WERI-Rb-1 (cell line): ENCODE data around the gene SIPA1L2.
A peak's percentile ranks its signal among the peaks of the same experiment; 100 is the strongest.

Experiments used
- DNase-seq: peaks from one replicate; pipeline ENCODE4 v3.0.0-alpha.2; 2020
- H3K27ac ChIP-seq: fragments of 250-450 bp; sonication (Bioruptor Pico); 2 replicates; pipeline ENCODE4 v1.5.1; 2020; ENCODE audit warnings: mild to moderate bottlenecking, moderate library complexity
- H3K27me3 ChIP-seq: fragments of 250-450 bp; sonication (Bioruptor Pico); 2 replicates; pipeline ENCODE4 v1.5.1; 2021; ENCODE audit warnings: mild to moderate bottlenecking, low read depth, moderate library complexity; ENCODE audit not compliant: insufficient read depth, severe bottlenecking
- H3K36me3 ChIP-seq: fragments of 250-450 bp; sonication (Bioruptor Pico); 2 replicates; pipeline ENCODE4 v1.5.1; 2020; ENCODE audit warnings: mild to moderate bottlenecking, moderate library complexity
- H3K4me3 ChIP-seq: 2 replicates; pipeline ENCODE4 v1.5.1; 2011; ENCODE audit warnings: low read depth, mild to moderate bottlenecking, control low read depth, low read length
- H3K9me3 ChIP-seq: fragments of 250-450 bp; sonication (Bioruptor Pico); 2 replicates; pipeline ENCODE4 v1.5.1; 2021; ENCODE audit warnings: mild to moderate bottlenecking, moderate library complexity; ENCODE audit not compliant: severe bottlenecking
- TF ChIP-seq, protein P1 (sequence below): IDR thresholded peaks from 2 replicates; pipeline ENCODE4 v1.5.1; 2011; ENCODE audit warnings: low read depth, mild to moderate bottlenecking, control low read depth, inconsistent platforms, low read length

Gene SIPA1L2

DNA sequence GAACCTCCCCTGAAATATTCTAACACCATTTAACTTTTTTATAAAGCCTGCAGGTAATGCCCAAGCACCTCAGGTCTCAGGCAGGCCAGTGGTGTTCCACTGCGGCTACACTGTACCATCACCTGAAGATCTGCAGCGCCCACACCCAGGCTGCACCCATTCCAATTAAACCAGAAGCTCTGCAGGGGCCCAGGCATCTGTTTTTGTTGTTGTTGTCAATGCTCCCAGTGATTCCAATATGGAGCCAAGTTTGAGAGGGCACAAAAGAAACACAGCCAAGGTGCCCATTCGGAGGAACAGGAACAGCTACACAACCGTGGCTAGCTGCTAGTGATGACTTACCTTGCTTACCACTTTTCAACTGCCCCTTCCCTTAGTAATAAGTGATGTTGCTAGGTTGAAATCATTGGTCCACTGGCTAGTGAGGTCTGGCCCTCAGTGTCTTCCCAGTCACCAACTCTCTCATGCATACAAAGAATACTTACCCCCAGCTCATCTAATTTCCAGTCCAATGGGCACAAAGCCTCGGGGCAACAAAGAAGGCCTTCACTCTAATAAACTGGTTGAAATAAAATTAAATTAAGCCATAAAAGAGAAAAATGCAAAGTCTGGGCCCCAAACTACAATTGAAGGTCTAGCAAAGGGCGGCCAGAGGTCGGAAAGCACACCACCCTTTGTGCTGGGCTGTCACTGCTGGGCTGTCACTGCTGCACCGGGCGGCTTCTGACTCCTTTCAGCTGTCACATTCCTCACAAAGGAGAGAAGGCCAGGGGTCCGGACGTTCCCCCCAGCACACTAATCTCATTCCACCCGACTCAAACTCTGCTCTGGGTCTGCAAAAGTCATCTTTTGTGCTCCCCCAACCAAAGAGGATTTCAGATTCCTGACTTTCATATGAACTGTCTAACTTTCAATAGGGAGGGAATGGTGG lies 34.9 kb downstream of the SIPA1L2 start:
- H3K27me3 ChIP-seq, result no peaks in the 10 kb centered on the region
- DNase-seq, result no peak
- H3K9me3 ChIP-seq, result no peaks in the 10 kb centered on the region
- H3K4me3 ChIP-seq, result no peak overlapping the region
- TF ChIP-seq, protein P1, sequence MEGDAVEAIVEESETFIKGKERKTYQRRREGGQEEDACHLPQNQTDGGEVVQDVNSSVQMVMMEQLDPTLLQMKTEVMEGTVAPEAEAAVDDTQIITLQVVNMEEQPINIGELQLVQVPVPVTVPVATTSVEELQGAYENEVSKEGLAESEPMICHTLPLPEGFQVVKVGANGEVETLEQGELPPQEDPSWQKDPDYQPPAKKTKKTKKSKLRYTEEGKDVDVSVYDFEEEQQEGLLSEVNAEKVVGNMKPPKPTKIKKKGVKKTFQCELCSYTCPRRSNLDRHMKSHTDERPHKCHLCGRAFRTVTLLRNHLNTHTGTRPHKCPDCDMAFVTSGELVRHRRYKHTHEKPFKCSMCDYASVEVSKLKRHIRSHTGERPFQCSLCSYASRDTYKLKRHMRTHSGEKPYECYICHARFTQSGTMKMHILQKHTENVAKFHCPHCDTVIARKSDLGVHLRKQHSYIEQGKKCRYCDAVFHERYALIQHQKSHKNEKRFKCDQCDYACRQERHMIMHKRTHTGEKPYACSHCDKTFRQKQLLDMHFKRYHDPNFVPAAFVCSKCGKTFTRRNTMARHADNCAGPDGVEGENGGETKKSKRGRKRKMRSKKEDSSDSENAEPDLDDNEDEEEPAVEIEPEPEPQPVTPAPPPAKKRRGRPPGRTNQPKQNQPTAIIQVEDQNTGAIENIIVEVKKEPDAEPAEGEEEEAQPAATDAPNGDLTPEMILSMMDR, result no peak
- no peak overlapping the region for H3K27ac ChIP-seq
- no peaks in the 10 kb centered on the region for H3K36me3 ChIP-seq

DNA sequence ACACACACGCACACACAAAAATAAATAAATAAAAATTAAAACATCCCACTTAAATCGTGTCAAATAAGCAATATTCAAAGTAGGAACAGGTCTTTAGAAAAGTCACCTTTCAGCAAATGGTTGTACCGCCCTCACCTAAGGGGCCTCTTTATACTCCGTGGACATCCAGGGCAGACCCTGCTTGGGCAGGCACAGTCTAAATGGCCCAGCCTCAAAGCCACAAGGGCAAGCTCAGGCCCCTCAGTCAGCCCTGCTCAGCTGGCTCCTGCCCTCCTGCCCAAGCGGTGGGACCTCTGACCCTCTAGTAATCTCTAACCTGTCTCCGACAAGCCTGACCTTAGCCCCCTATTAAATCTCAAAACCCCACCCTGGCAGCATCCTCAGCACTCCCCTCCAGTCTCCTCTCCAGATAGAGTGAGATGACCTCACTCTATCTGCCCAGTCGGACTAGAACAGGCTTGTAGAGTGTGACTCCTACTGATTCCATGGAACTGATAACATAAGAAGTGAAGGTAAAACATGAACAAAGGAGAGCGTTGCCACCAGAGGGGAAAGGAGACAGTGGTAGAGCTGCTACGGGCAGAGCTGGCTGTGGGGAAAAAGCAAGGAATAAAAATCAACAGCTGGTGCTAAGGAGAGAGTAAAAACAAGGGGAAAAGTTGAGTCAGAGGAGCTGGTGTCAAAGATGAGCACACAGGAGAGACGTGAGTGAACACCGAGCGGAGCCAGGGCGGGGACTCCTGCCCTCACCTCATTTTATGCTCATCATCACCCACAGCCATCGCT lies 36.0 kb downstream of the SIPA1L2 start:
- Histone ChIP-seq H3K27ac (no peak overlapping the region), H3K4me3 (no peak overlapping the region), H3K36me3 (no peaks in the 10 kb centered on the region), H3K9me3 (no peaks in the 10 kb centered on the region), H3K27me3 (no peaks in the 10 kb centered on the region)
- TF ChIP-seq, protein P1, result no peak
- no peak for DNase-seq

DNA sequence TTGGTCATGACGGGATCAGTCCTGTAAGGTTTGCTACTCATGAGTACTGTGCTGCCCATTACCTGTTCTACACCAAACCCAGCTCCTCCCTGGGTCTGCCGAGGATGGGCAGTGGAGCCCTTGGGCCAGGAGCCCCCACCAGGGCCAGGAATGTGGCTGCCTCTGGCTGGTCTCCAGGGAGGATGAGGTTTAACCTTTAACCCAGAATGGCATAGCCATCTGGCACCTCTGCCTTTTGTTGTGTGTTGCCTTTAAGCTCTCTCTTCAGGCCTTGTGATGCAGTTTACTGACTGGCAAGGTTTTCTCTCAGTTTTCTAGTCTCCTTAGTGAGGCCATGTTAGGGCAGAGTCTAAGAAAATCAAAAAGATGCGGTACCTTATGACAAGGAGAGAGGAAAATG lies 38.6 kb downstream of the SIPA1L2 start:
- no peak overlapping the region for H3K4me3 ChIP-seq
- no peak overlapping the region for H3K27ac ChIP-seq
- no peaks in the 10 kb centered on the region for H3K36me3 ChIP-seq
- no peaks in the 10 kb centered on the region for H3K27me3 ChIP-seq
- DNase-seq, result peak; percentile 22
- no peaks in the 10 kb centered on the region for H3K9me3 ChIP-seq
- TF ChIP-seq, protein P1, result no peak

DNA sequence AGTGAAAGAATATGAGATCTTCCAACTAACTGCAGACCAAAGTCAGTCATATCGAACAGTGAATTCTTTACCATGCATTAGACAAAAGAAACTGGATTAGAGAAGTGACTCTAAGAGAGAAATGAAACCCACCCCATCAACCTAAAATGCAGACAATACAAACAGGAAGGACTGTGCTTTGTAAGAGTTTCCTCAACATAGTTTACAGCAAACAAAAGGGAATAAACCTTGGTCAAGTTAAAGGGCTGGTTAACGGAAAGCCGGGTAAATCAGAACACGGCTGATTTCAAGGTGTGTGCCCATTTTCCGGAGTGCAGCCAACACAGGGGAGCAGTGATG lies 39.2 kb downstream of the SIPA1L2 start:
- H3K36me3 ChIP-seq, result no peaks in the 10 kb centered on the region
- no peak for DNase-seq
- H3K27me3 ChIP-seq, result no peaks in the 10 kb centered on the region
- H3K9me3 ChIP-seq, result no peaks in the 10 kb centered on the region
- no peak overlapping the region for H3K4me3 ChIP-seq
- TF ChIP-seq, protein P1, result no peak
- no peak overlapping the region for H3K27ac ChIP-seq

DNA sequence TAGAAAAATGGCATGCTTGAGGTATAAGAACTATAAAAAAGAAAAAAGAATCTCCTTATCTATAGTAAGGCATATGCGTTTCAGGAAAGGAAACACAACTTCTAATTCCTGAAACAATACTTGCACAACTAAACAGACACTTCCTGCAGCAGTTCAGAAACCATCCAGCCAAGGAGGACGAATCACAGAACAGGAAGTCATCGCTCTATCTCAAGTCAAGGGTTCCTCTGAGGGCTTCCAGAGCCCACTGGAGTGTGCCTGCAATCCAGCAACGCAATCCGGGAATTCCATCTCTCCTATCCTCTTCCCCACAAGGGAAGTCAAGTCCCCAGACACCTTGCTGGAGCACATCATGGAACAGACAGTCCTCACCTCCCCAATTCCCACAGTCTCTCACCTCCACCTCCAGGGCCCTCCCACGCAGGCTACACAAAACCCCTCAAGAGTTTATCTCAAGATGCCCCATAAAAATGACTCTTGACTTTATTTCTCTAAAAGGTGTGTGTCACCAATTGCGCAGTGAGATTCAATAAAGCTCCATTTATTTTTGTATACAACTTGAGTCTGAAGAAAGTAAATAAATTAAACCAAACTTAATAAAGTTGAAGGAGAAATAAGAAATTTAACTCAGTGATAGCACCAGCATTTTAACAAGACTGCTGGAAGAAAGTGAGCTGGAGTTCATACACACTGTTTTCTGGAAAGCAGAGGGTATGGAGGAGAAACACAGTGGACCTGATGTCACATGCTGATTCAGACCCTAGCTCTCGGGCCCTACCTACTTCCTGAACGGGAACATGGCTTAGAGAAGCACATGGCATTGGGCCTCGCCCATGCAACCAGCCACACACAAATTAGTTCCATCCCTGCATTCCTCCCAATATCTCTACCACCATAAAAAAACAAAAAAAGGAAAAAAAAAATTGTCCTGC lies 39.9 kb downstream of the SIPA1L2 start:
- no peak overlapping the region for H3K4me3 ChIP-seq

More for the DNA sequence above, 39.9 kb downstream of the SIPA1L2 start:
- TF ChIP-seq, protein P1, result no peak
- Histone ChIP-seq H3K36me3 (no peaks in the 10 kb centered on the region), H3K27ac (no peak overlapping the region), H3K27me3 (no peaks in the 10 kb centered on the region), H3K9me3 (no peaks in the 10 kb centered on the region)
- DNase-seq, result no peak
